Activated B cell treated with CpG ODN at 0.5 μM for 24 hours (primary cell): Measurements from ENCODE around the gene KCTD6. TPM values are rescaled to one million over a fixed set of nuclear protein-coding genes. Genes with fewer than 3 reads are reported as not detected.

Experiments used
- ATAC-seq: fragments of 200-7000 bp; cut with Tn5 transposase; one replicate; pipeline ENCODE4 v1.10.0; 2021; ENCODE audit warnings: low read depth, mild to moderate bottlenecking, moderate library complexity
- CTCF ChIA-PET: fragments of 350-600 bp; sonication (Branson Sonifier 250); formaldehyde crosslinking; loops from one replicate; lab custom pipeline; 2021; ENCODE audit warnings: antibody characterized with exemption; lab: Charles Lee
- POLR2A ChIA-PET: fragments of 350-600 bp; sonication (Branson Sonifier 250); formaldehyde crosslinking; loops from one replicate; lab custom pipeline; 2021; ENCODE audit warnings: antibody characterized with exemption; lab: Charles Lee
- DNase-seq: peaks from one replicate; pipeline ENCODE4 v3.0.0; 2022
- H3K27ac Mint-ChIP-seq: one replicate; pipeline ENCODE4 v1.8.0; 2020; ENCODE audit warnings: mixed read lengths
- H3K27me3 Mint-ChIP-seq: one replicate; pipeline ENCODE4 v1.8.0; 2021; ENCODE audit warnings: mixed read lengths
- H3K36me3 Mint-ChIP-seq: one replicate; pipeline ENCODE4 v1.8.0; 2021; ENCODE audit warnings: low read depth, mixed read lengths
- H3K4me1 Mint-ChIP-seq: one replicate; pipeline ENCODE4 v1.8.0; 2021; ENCODE audit warnings: mixed read lengths
- H3K4me3 Mint-ChIP-seq: one replicate; pipeline ENCODE4 v1.8.0; 2020; ENCODE audit warnings: mild to moderate bottlenecking, mixed read lengths
- H3K9me3 Mint-ChIP-seq: one replicate; pipeline ENCODE4 v1.8.0; 2020; ENCODE audit warnings: mixed read lengths
- CTCF ChIP-seq: fragments of 200-600 bp; IDR thresholded peaks from one replicate; pipeline ENCODE4 v1.8.0; 2022; ENCODE audit warnings: antibody characterized with exemption, mild to moderate bottlenecking
- intact Hi-C: fragments of 100-400 bp; cut with micrococcal nuclease; formaldehyde crosslinking; loops from one replicate; pipeline ENCODE4 v1.15.1; 2024
- total RNA-seq: library from RNA; stranded (reverse); gene quantifications from 2 replicates; pipeline ENCODE4 v1.2.3, GENCODE V29; 2022

Gene KCTD6
- total RNA-seq, 1 donor from 2014 or later: 10.0 TPM

DNA sequence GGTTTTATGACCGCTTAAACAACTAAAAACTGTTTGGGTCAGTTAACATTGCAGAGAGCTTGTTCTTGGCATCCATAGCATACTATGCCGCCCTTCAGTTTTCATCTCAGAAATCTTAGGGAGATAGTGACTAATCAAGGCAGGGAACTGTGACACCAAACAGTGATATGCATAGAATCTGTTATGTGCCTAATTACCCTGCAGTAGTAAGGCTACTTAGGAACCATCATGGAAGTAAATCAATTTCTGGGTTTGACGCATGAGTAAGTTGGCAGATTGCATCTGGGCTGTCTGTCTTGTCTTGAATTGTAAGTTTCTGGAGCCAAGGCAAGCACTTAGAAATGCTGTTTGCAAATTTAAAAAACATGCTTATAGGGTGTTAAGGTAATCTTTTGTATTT lies 22.5 kb downstream of the KCTD6 start:
- Mint-ChIP-seq H3K4me1 (no peaks in the 10 kb centered on the region), H3K27me3 (peaks cover 1% of the 10 kb centered on the region), H3K4me3 (no peak overlapping the region), H3K36me3 (no peaks in the 10 kb centered on the region), H3K27ac (no peak overlapping the region), H3K9me3 (no peaks in the 10 kb centered on the region)
- DNase-seq (no peak), ATAC-seq (no peak)
- POLR2A ChIA-PET: no interaction called here
- intact Hi-C loops: no loop called here
- CTCF ChIA-PET: no interaction called here
- no peak for TF ChIP-seq CTCF

DNA sequence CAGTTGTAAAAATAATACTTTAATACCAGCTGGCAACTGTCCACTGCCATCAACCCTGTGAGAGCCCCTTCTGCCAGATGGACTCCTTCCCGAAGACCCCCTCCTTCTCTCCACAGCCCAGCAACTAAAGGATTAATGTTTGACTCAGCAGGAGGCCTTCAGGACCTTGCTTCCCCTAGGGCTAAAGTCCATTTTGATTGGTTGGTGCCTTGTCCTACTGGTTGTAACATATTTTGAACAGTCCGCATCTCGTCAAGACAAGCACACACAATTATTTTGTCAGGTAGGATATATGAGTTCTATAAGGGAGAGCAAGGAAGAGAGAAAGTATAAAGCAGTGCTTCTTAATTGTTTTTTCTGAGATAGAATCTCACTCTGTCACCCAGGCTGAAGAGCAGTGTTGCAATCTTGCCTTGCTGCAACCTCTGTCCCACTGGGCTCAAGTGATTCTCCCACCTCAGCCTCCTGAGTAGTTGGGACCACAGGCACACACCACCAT lies 26.4 kb downstream of the KCTD6 start:
- no peak for TF ChIP-seq CTCF
- ATAC-seq (no peak), DNase-seq (no peak)
- Mint-ChIP-seq H3K36me3 (no peaks in the 10 kb centered on the region), H3K4me3 (no peak overlapping the region), H3K9me3 (no peaks in the 10 kb centered on the region), H3K4me1 (no peaks in the 10 kb centered on the region), H3K27ac (no peak overlapping the region), H3K27me3 (peaks cover 1% of the 10 kb centered on the region)
- intact Hi-C loops: no loop called here
- ChIA-PET CTCF (no interaction called here), POLR2A (no interaction called here)

DNA sequence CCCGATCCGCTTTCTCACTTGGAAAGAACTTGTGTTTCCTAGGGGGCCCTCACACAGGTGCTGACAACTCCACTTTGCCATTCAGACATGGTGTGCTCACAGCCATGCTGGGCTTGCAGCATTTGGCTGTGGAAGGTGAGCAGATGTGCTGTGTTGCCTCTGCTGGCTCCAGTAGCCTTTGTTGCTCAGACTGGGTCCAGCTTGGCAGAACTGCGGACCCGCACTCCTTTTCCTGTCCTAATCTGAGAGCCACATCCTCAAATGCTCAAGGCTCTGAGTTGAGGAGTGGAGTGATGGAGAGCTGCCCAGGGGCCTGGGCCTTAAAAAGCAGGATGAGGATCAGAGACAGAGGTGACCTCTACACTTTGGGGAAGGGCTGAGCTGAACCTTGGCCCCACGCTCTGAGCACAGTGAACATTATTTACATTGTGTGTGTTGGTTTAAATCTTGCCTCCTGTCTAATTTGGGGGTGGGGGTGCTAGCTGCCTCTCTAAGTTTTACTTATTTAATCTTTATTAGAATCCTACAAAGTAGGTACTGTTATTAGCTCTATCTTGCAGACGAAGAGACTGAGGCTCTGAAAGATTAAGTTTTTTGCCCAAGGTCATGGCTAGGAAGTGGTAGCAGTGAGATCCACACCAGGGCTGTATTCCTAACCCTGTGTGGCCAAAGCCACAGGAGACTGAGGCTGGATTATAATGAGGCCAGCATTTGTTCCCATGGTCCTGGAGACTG lies 27.9 kb downstream of the KCTD6 start:
- DNase-seq: no peak
- peaks cover 1% of the 10 kb centered on the region for H3K27me3 Mint-ChIP-seq
- no peaks in the 10 kb centered on the region for H3K9me3 Mint-ChIP-seq
- H3K27ac Mint-ChIP-seq: no peak overlapping the region
- TF ChIP-seq CTCF: no peak
- no peaks in the 10 kb centered on the region for H3K36me3 Mint-ChIP-seq
- POLR2A ChIA-PET: no interaction called here
- ATAC-seq: no peak
- intact Hi-C loops: no loop called here
- CTCF ChIA-PET: no interaction called here
- H3K4me3 Mint-ChIP-seq: no peak overlapping the region
- H3K4me1 Mint-ChIP-seq: no peaks in the 10 kb centered on the region

DNA sequence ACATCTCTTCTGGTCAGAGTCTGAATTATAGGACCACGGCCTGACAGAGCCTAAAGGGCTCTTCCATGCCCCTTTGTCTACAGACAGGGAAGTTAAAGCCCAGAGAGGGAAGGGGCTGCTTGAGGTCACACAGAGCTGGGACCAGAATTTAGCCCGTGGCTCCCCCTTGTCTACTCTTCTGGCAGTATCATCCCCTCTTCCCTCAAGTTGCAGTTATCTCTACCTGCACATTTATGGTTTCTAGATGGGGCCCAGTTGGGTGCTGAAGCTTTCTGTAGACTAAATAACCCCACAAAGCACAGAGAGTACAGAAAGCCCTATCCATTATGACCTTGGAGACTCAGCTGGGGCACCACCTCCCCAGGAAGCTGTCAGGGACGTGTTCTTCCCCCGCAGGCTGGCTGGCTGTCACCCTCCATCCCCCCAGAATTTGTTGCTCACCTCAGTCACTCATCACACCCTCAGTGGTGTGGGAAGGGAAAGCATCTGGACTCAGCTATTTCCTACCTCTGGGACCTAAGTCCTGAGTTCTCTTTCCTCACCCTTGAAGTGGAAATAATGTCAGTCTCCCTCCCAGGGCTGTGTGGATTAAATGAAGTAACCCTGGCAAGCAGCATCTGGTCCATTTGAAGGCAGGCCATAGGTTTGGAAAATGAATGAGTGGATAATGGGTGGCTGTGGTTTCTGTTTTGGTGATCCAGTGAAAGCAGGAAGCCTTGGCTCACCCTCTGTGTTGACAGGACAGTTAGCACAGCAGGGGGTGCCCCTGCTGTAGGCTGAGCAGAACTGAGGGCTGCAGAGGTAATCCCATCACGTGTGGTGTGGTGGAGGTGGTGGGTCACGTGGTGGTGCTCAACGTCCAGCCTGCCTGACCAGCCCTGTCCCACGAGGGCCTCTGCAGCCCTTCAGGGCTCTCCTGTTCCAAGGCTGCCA lies 28.8 kb downstream of the KCTD6 start:
- Mint-ChIP-seq H3K4me3 (no peak overlapping the region), H3K27ac (no peak overlapping the region), H3K9me3 (no peaks in the 10 kb centered on the region), H3K4me1 (no peaks in the 10 kb centered on the region), H3K27me3 (peaks cover 1% of the 10 kb centered on the region), H3K36me3 (no peaks in the 10 kb centered on the region)
- POLR2A ChIA-PET: no interaction called here
- DNase-seq (no peak), ATAC-seq (no peak)
- CTCF ChIA-PET: no interaction called here
- no peak for TF ChIP-seq CTCF
- intact Hi-C loops: no loop called here

DNA sequence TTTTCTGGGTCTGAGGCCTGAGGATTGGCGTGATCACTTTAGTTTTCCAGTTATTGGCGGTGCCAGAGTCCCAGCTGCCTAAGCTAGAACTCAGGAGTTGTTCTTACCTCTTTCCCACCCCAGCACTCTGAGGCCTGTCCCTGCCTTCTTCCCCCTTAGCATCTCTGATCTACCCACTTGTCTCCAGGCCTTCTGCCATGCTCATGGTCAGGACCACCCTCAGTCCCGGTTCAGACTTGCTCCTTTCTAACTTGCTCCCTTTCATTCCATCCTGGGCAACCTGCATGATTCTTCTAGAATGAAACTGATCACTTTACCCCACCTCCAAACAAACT lies 29.4 kb downstream of the KCTD6 start:
- Mint-ChIP-seq H3K9me3 (no peaks in the 10 kb centered on the region), H3K4me3 (no peak overlapping the region), H3K4me1 (no peaks in the 10 kb centered on the region), H3K27ac (no peak overlapping the region), H3K36me3 (no peaks in the 10 kb centered on the region), H3K27me3 (peaks cover 1% of the 10 kb centered on the region)
- DNase-seq (no peak), ATAC-seq (no peak)
- ChIA-PET CTCF (no interaction called here), POLR2A (no interaction called here)
- intact Hi-C loops: no loop called here
- TF ChIP-seq CTCF: no peak
